Esophagus squamous epithelium (tissue), 5 donors: ENCODE data around the gene ATP10A. TPM values are rescaled to one million over a fixed set of nuclear protein-coding genes. Genes with fewer than 3 reads are reported as not detected.
A peak's percentile ranks its signal among the peaks of the same experiment; 100 is the strongest.

Experiments used
- DNase-seq: peaks from one replicate; lab custom pipeline; 2025; lab: John Stamatoyannopoulos, UW
- H3K27ac ChIP-seq, 4 donors: fragments of 200-600 bp; sonication (generic); one replicate each; pipeline ENCODE4 v1.5.1; 2016 to 2019; ENCODE audit warnings: mild to moderate bottlenecking in 1 of 4
- H3K27me3 ChIP-seq, 4 donors: fragments of 200-600 bp; sonication (generic); 1 replicate in 3 of 4; 2 replicates in 1 of 4; pipeline versions ENCODE4 v1.5.1 to v1.6.0; 2017 to 2021; ENCODE audit warnings: antibody characterized with exemption in 1 of 4
- H3K36me3 ChIP-seq, 3 donors: fragments of 200-600 bp; sonication (generic); one replicate each; pipeline ENCODE4 v1.5.1; 2016 to 2019
- H3K4me1 ChIP-seq, 3 donors: fragments of 200-600 bp; sonication (generic); one replicate each; pipeline ENCODE4 v1.5.1; 2017 to 2019
- H3K4me3 ChIP-seq, 4 donors: fragments of 200-600 bp; sonication (generic); 1 replicate in 3 of 4; 2 replicates in 1 of 4; pipeline ENCODE4 v1.5.1; 2016 to 2019; ENCODE audit warnings: mild to moderate bottlenecking in 2 of 4, moderate library complexity in 1 of 4
- H3K9me3 ChIP-seq, 3 donors: fragments of 200-600 bp; sonication (generic); one replicate each; pipeline ENCODE4 v1.5.1; 2016 to 2019
- POLR2A ChIP-seq, 4 donors: fragments of 450-650 bp; IDR thresholded peaks; one replicate each; pipeline ENCODE4 v1.6.1; 2017; ENCODE audit warnings: antibody characterized with exemption in 4 of 4, mild to moderate bottlenecking in 4 of 4, moderate library complexity in 3 of 4
- WGBS, 2 donors: methylation state at CpG; one replicate each; pipeline ENCODE4 v1.1.5; 2018; 5-methylcytosine and 5-hydroxymethylcytosine counted together
- intact Hi-C: fragments of 100-400 bp; cut with DNase I; formaldehyde crosslinking; loops from one replicate; pipeline ENCODE4 v1.15.0; 2022
- total RNA-seq, 4 donors: library from RNA; depleted of rRNA; stranded (reverse); fragments of >200 nt; gene quantifications; one replicate each; pipeline ENCODE4 v1.1.0, GENCODE V29; 2016
- TF ChIP-seq, protein P1 (sequence below), 6 experiments: fragments of 450-650 bp in 4 of 6; fragments of 200-600 bp in 2 of 6; sonication (generic) in 2 of 6; IDR thresholded peaks; one replicate each; pipeline ENCODE4 v1.5.1; 2016 to 2019; ENCODE audit warnings: antibody characterized with exemption in 6 of 6, mild to moderate bottlenecking in 4 of 6, moderate library complexity in 4 of 6
- donor health status: DM: yes; HTN: yes; CAD: no.

Gene ATP10A
- total RNA-seq, 4 donors from 2014 or later, result 0.88 to 6.3 (median 1.9) TPM

DNA sequence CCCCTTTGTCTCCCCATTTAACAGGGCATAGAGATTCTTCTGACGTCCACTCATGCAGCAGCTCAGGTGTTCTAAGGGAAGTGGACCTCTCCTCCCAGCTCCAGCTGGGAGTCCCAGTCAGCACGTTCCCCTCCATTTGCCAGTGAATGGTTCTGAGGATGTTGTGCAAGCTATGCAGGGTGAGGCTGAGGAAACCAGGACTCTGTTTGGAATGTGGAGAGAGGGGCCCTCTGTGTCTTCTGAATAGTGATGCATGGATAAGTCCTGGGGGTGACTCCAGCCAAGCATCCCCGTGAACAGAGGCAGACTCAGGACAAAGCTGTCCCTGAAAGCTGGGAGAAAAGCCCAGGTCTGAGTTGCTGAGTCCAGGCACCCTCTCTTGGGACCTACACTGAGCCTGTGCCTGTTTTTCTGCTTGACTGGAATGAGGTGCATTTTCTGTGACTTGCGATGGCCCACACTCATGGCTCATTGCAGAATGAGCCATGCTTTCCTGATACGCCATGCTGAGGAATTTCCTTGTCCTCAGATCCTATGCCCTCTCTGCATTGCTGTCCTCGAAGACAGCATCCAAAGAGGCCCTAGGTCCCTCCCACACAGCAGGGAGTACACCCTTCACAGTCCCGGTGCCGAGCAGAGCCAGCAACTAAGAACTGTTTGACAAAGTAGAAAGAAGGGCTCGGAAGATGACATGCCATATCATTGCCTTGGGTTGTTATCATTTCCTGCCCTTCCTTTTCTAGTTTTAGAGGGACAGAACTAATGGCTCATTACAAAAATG lies 185.2 kb downstream of the ATP10A start:
- H3K27me3 ChIP-seq, result no peaks in the 10 kb centered on the region
- 68 to 70% methylated on average over 7 to 9 of the region's 9 CpGs for whole genome bisulfite sequencing, 2 donors

DNA sequence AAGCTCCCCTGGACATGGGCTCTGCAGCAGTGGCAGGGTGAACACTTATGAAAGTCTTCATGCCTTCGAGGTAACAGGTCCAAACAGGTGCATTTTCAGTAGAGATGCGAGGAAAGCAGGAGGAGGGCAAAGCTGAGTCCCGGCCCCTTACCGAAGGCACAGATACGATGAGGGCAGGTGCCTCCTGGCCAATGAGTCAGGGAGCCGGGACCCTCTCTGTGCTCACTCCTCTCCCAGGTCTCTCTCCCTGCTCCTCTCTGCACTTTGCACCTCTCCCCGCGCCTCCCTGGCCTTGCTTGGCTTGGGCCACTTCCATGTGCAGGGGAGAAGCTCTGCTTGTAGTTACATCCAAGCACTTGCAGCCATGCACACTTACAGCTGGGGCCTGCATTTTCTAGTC lies 187.1 kb downstream of the ATP10A start:
- Histone ChIP-seq H3K9me3 (no peaks in the 10 kb centered on the region), H3K27me3 (peaks cover 0 to 4% (median 0%) of the 10 kb centered on the region in 4 donors), H3K4me1 (peaks cover 0 to 38% (median 9%) of the 10 kb centered on the region in 3 donors), H3K36me3 (peaks cover 0 to 14% (median 0%) of the 10 kb centered on the region in 3 donors), H3K4me3 (no peak overlapping the region), H3K27ac (peak overlapping the region in 2 of 4 donors; percentile 72 to 85)
- DNase-seq, result no peak
- 82 to 88% methylated on average over 5 to 8 of the region's 8 CpGs for whole genome bisulfite sequencing, 2 donors
- intact Hi-C loops, result no loop called here
- TF ChIP-seq, protein P1, sequence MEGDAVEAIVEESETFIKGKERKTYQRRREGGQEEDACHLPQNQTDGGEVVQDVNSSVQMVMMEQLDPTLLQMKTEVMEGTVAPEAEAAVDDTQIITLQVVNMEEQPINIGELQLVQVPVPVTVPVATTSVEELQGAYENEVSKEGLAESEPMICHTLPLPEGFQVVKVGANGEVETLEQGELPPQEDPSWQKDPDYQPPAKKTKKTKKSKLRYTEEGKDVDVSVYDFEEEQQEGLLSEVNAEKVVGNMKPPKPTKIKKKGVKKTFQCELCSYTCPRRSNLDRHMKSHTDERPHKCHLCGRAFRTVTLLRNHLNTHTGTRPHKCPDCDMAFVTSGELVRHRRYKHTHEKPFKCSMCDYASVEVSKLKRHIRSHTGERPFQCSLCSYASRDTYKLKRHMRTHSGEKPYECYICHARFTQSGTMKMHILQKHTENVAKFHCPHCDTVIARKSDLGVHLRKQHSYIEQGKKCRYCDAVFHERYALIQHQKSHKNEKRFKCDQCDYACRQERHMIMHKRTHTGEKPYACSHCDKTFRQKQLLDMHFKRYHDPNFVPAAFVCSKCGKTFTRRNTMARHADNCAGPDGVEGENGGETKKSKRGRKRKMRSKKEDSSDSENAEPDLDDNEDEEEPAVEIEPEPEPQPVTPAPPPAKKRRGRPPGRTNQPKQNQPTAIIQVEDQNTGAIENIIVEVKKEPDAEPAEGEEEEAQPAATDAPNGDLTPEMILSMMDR (IDR thresholded peaks at IDR 0.05), result no peak
- no peak for TF ChIP-seq POLR2A (IDR thresholded peaks at IDR 0.05)

More for the DNA sequence above, 185.2 kb downstream of the ATP10A start:
- intact Hi-C loops, result no loop called here
- no peaks in the 10 kb centered on the region for H3K9me3 ChIP-seq
- DNase-seq, result no peak
- peaks cover 0 to 36% (median 6%) of the 10 kb centered on the region in 3 donors for H3K4me1 ChIP-seq
- peak overlapping the region in 1 of 4 donors; percentile 18 for H3K27ac ChIP-seq
- H3K36me3 ChIP-seq, result peaks cover 0 to 14% (median 0%) of the 10 kb centered on the region in 3 donors
- TF ChIP-seq POLR2A (IDR thresholded peaks at IDR 0.05), result no peak
- TF ChIP-seq, protein P1 (IDR thresholded peaks at IDR 0.05), result no peak
- H3K4me3 ChIP-seq, result no peak overlapping the region

DNA sequence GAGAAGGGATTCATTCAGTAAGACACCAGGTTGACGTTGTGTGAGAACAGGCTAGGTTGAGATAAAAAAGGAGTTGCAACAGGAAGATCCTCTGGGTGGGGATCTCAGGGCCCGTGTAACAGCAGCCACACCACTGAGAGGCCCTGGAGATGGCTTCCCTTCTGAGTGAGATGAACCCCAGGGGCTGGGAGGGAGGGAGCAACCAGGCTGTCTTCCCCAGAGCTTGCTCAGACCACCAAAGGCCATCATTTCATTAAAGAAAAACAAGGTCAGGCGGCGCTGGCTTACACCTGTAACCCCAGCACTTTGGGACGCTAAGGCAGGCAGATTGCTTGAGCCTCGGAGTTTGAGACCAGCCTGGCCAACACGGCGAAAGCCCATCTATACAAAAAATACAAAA lies 187.7 kb downstream of the ATP10A start:
- H3K27ac ChIP-seq, result peak overlapping the region; percentile 40 to 85 (median 76)
- intact Hi-C loops, result no loop called here
- H3K4me1 ChIP-seq, result peaks cover under 1 to 44% (median 14%) of the 10 kb centered on the region in 3 donors
- no peak for DNase-seq
- H3K9me3 ChIP-seq, result no peaks in the 10 kb centered on the region
- TF ChIP-seq, protein P1 (IDR thresholded peaks at IDR 0.05), result no peak
- no peak for TF ChIP-seq POLR2A (IDR thresholded peaks at IDR 0.05)
- no peak overlapping the region for H3K4me3 ChIP-seq
- peaks cover 0 to 7% (median 0%) of the 10 kb centered on the region in 4 donors for H3K27me3 ChIP-seq
- H3K36me3 ChIP-seq, result peaks cover 0 to 9% (median 0%) of the 10 kb centered on the region in 3 donors
- WGBS, 2 donors, result 64 to 69% methylated on average over 8 of the region's 8 CpGs

DNA sequence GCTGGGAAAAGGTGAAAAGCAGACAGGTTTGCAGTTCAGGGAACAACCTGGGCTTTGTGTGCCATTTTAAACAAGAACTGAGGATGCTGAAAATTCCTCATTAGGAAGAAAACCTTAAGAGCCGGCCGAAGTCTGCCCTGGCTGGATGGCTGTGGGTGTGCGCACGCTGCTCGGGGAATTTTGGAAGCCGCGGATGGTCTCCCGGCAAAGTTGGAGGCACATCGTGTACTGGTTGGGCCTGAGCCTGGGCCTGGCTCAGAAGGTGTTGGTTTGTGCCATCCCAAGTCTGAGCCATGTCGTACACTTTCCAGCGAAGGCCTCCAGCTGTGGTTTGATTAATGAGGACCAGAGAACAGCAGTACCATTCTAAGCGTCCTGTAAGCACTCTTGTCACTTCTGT lies 188.2 kb downstream of the ATP10A start:
- no peaks in the 10 kb centered on the region for H3K9me3 ChIP-seq
- DNase-seq, result no peak
- TF ChIP-seq POLR2A (IDR thresholded peaks at IDR 0.05), result no peak
- TF ChIP-seq, protein P1 (IDR thresholded peaks at IDR 0.05), result no peak
- peaks cover 5 to 49% (median 17%) of the 10 kb centered on the region in 3 donors for H3K4me1 ChIP-seq
- WGBS, 2 donors, result 46 to 54% methylated on average over 3 to 12 of the region's 12 CpGs
- peaks cover 0 to 12% (median 0%) of the 10 kb centered on the region in 4 donors for H3K27me3 ChIP-seq
- peaks cover 0 to 6% (median 0%) of the 10 kb centered on the region in 3 donors for H3K36me3 ChIP-seq
- peak overlapping the region; percentile 40 to 85 (median 76) for H3K27ac ChIP-seq
- H3K4me3 ChIP-seq, result no peak overlapping the region
- intact Hi-C loops, result no loop called here

DNA sequence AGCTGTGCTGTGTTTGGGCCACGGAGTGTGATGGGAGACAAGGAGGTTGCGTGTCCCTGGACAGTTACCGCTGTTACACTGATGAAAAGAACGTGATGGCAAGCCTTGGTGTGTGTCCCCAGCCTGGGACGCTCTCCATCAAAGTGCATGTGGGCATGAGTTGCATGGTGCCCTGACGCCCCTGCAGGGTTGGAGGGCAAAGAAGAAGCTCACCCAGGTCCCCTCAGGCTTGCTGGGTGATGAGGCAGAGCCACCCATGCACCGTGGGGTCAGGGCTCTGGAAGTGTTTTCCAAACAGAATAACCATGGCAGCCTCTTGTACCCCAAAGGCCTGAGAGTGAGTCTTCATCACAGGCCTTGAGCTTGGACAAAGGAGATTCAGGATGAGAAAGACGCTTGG lies 189.2 kb downstream of the ATP10A start:
- no peak for DNase-seq
- peak overlapping the region; percentile 20 to 85 (median 78) for H3K27ac ChIP-seq
- TF ChIP-seq POLR2A (IDR thresholded peaks at IDR 0.05), result no peak
- TF ChIP-seq, protein P1 (IDR thresholded peaks at IDR 0.05), result no peak
- peaks cover 0 to 18% (median 0%) of the 10 kb centered on the region in 4 donors for H3K27me3 ChIP-seq
- H3K36me3 ChIP-seq, result no peaks in the 10 kb centered on the region
- peaks cover 5 to 53% (median 20%) of the 10 kb centered on the region in 3 donors for H3K4me1 ChIP-seq
- intact Hi-C loops, result no loop called here
- H3K4me3 ChIP-seq, result no peak overlapping the region
- 71 to 86% methylated on average over 3 to 6 of the region's 8 CpGs for WGBS, 2 donors
- H3K9me3 ChIP-seq, result no peaks in the 10 kb centered on the region
